IPS-18a (cell line): ENCODE measurements around the gene SPTB.

Experiments
- H3K27ac ChIP-seq: one replicate; pipeline ENCODE4 v1.5.1; 2013; ENCODE audit warnings: low read length
- H3K27me3 ChIP-seq: one replicate; pipeline ENCODE4 v1.6.1; 2013; ENCODE audit warnings: mild to moderate bottlenecking, low read length; ENCODE audit not compliant: control insufficient read depth, insufficient read depth
- H3K36me3 ChIP-seq: one replicate; pipeline ENCODE4 v1.6.1; 2013; ENCODE audit warnings: low read depth, low read length; ENCODE audit not compliant: control insufficient read depth
- H3K4me1 ChIP-seq: one replicate; pipeline ENCODE4 v1.6.1; 2013; ENCODE audit warnings: low read depth, low read length; ENCODE audit not compliant: control insufficient read depth
- H3K4me3 ChIP-seq: one replicate; pipeline ENCODE4 v1.5.1; 2013; ENCODE audit warnings: low read length
- H3K9ac ChIP-seq: one replicate; pipeline ENCODE4 v1.6.1; 2013; ENCODE audit warnings: mild to moderate bottlenecking, low read length, moderate library complexity
- H3K9me3 ChIP-seq: one replicate; pipeline ENCODE4 v1.6.1; 2013; ENCODE audit warnings: low read depth, low read length; ENCODE audit not compliant: control insufficient read depth

The SPTB gene

GRCh38 chr14:64728106-64728505 lies 151.6 kb downstream of the SPTB start:
- Histone ChIP-seq H3K36me3 (peaks cover 46% of the 10 kb centered on the region), H3K27ac (no peak overlapping the region), H3K9ac (no peak overlapping the region)

DNA sequence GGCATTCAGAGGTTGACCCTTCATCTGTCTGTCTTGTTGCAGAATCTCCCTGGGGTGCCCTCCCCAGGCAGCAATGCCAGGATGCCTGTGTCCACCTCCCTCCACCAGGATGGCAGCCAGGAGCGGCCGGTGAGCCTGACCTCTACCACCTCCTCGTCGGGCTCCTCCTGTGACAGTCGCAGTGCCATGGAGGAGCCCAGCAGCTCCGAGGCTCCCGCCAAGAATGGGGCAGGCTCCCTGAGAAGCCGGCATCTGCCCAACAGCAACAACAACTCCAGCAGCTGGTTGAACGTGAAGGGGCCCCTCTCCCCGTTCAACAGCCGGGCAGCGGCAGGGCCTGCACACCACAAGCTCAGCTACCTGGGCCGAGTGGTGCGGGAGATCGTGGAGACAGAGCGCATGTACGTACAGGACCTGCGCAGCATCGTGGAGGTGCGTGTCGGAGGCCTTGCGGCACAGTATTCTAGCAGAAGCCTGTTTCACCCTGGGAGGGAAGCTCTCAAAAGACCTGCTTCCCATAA lies 152.1 kb downstream of the SPTB start:
- Histone ChIP-seq H3K27ac (no peak overlapping the region), H3K9ac (no peak overlapping the region), H3K4me1 (peaks cover 34% of the 10 kb centered on the region), H3K27me3 (no peaks in the 10 kb centered on the region), H3K4me3 (no peak overlapping the region), H3K9me3 (no peaks in the 10 kb centered on the region), H3K36me3 (peaks cover 45% of the 10 kb centered on the region)

More at GRCh38 chr14:64728106-64728505, 151.6 kb downstream of the SPTB start:
- no peaks in the 10 kb centered on the region for H3K9me3 ChIP-seq
- peaks cover 32% of the 10 kb centered on the region for H3K4me1 ChIP-seq
- H3K4me3 ChIP-seq, result no peak overlapping the region
- H3K27me3 ChIP-seq, result no peaks in the 10 kb centered on the region

- H3K36me3 ChIP-seq, result peaks cover 34% of the 10 kb centered on the region
- no peak overlapping the region for H3K27ac ChIP-seq
- no peaks in the 10 kb centered on the region for H3K27me3 ChIP-seq
- H3K4me3 ChIP-seq, result no peak overlapping the region
- H3K9ac ChIP-seq, result no peak overlapping the region
- peaks cover 42% of the 10 kb centered on the region for H3K4me1 ChIP-seq
- H3K9me3 ChIP-seq, result no peaks in the 10 kb centered on the region
Measured at GRCh38 chr14:64726585-64726890, 153.2 kb downstream of the SPTB start.

DNA sequence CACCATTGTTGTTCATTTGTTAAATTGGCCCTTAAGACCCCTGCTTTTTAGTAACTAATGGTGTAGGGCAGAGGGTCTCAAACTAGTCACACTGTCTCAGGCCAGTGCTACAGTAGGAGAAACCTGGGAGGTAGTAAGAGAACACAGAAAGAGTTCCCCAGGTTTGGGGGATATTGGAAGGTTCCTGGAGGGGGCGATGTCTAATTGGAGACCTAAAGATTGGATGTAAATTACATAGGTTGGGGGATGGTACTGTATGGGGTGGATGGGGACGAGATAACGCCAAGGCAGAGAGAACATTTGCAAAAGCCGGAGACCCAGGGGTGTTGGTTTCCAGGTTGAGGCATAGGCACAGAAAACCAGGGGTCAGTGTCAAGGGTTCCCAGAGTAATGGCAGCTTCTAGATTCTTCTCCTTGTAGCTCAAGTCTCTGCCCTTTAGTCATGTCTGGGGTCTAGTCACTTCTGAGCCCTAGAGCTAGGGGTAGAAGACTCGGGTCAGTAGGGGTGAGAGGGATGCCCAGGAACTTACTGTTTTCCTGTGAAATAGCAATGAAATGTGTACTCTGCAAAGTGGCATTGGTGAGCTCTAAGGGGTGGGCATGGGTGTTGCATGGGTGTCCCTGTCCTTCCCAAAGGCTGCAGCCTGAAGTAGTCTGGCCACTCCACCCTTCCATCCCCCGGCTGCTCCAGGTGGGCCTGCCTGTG lies 153.7 kb downstream of the SPTB start:
- H3K9ac ChIP-seq, result no peak overlapping the region
- H3K4me1 ChIP-seq, result peaks cover 47% of the 10 kb centered on the region
- no peak overlapping the region for H3K4me3 ChIP-seq
- H3K27me3 ChIP-seq, result no peaks in the 10 kb centered on the region
- H3K9me3 ChIP-seq, result no peaks in the 10 kb centered on the region
- no peak overlapping the region for H3K27ac ChIP-seq
- H3K36me3 ChIP-seq, result peaks cover 29% of the 10 kb centered on the region

- Histone ChIP-seq H3K4me3 (no peak overlapping the region), H3K36me3 (peaks cover 23% of the 10 kb centered on the region), H3K9ac (no peak overlapping the region), H3K4me1 (peaks cover 54% of the 10 kb centered on the region), H3K9me3 (no peaks in the 10 kb centered on the region), H3K27ac (no peak overlapping the region), H3K27me3 (no peaks in the 10 kb centered on the region)
Measured at GRCh38 chr14:64725261-64725815, 154.4 kb downstream of the SPTB start.

DNA sequence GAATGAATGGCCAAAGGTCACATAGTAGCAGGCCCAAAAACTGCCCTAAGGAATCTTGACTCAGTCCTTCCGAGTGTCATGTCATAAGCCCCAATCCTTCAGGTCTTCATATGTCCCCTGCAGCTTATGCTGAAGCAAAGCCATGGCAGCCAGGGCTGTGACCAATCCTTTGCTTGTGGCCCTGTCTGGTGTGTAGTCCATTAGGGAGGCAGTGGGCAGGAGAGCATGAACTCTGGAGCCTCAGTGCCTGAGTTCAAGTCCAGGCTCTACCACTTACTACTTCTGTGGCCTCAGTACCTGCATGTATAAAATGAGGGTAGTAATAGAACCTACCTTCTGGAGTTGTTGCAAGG lies 155.2 kb downstream of the SPTB start:
- Histone ChIP-seq H3K4me3 (no peak overlapping the region), H3K27me3 (no peaks in the 10 kb centered on the region), H3K27ac (no peak overlapping the region), H3K4me1 (peaks cover 62% of the 10 kb centered on the region), H3K9me3 (no peaks in the 10 kb centered on the region), H3K9ac (no peak overlapping the region), H3K36me3 (peaks cover 19% of the 10 kb centered on the region)

GRCh38 chr14:64723691-64724577 lies 155.8 kb downstream of the SPTB start:
- H3K4me3 ChIP-seq, result no peak overlapping the region
- no peak overlapping the region for H3K9ac ChIP-seq
- no peak overlapping the region for H3K27ac ChIP-seq
- H3K4me1 ChIP-seq, result peaks cover 68% of the 10 kb centered on the region
- no peaks in the 10 kb centered on the region for H3K27me3 ChIP-seq
- H3K36me3 ChIP-seq, result peaks cover 13% of the 10 kb centered on the region
- no peaks in the 10 kb centered on the region for H3K9me3 ChIP-seq

GRCh38 chr14:64722842-64723447 lies 156.8 kb downstream of the SPTB start:
- Histone ChIP-seq H3K9me3 (no peaks in the 10 kb centered on the region), H3K9ac (no peak overlapping the region), H3K27me3 (no peaks in the 10 kb centered on the region), H3K27ac (no peak overlapping the region), H3K4me1 (peaks cover 77% of the 10 kb centered on the region), H3K36me3 (peaks cover 3% of the 10 kb centered on the region), H3K4me3 (no peak overlapping the region)

- H3K4me1 ChIP-seq, result peaks cover 88% of the 10 kb centered on the region
- H3K27me3 ChIP-seq, result no peaks in the 10 kb centered on the region
- no peak overlapping the region for H3K4me3 ChIP-seq
- H3K36me3 ChIP-seq, result no peaks in the 10 kb centered on the region
- no peak overlapping the region for H3K9ac ChIP-seq
- H3K9me3 ChIP-seq, result no peaks in the 10 kb centered on the region
- H3K27ac ChIP-seq, result no peak overlapping the region
Measured at GRCh38 chr14:64721899-64722298, 157.8 kb downstream of the SPTB start.

DNA sequence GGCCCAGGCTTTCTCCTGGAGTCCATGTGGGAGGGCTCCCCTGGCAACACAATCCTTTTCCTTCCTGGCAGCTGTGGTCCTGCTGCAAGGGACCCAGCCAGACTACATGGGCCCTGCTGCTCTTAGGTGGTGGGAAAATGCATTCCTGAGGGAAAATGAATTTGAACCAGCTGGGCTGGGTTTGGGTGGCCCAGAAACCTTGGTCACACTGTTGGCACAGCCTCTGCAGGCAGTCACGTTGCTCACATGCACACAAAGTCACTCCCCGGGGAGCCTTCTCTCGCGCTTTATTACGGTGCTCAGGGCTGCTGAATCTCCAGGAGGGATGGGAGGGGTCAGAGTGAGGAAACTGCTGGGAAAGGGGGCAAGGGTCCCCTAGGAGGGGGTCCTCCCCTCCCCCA lies 158.3 kb downstream of the SPTB start:
- Histone ChIP-seq H3K9me3 (no peaks in the 10 kb centered on the region), H3K27me3 (no peaks in the 10 kb centered on the region), H3K36me3 (no peaks in the 10 kb centered on the region), H3K9ac (no peak overlapping the region), H3K27ac (no peak overlapping the region), H3K4me1 (peaks cover 88% of the 10 kb centered on the region), H3K4me3 (no peak overlapping the region)

GRCh38 chr14:64720131-64720576 lies 159.6 kb downstream of the SPTB start:
- no peak overlapping the region for H3K9ac ChIP-seq
- no peak overlapping the region for H3K4me3 ChIP-seq
- peaks cover 88% of the 10 kb centered on the region for H3K4me1 ChIP-seq
- H3K9me3 ChIP-seq, result no peaks in the 10 kb centered on the region
- no peaks in the 10 kb centered on the region for H3K27me3 ChIP-seq
- H3K27ac ChIP-seq, result no peak overlapping the region
- H3K36me3 ChIP-seq, result no peaks in the 10 kb centered on the region
